Body of pancreas (tissue), 4 donors: ENCODE results near the gene TBX20.

ENCODE experiments used
- POLR2A ChIP-seq, 3 donors: fragments of 450-650 bp; IDR thresholded peaks; one replicate each; pipeline ENCODE4 v1.6.1; 2016; ENCODE audit warnings: antibody characterized with exemption in 3 of 3, mild to moderate bottlenecking in 2 of 3
- TF ChIP-seq, protein P1 (sequence below), 7 experiments: fragments of 450-650 bp in 4 of 7; fragments of 200-600 bp in 3 of 7; sonication (generic) in 3 of 7; IDR thresholded peaks; one replicate each; pipeline ENCODE4 v1.5.1; 2016 to 2019; ENCODE audit warnings: antibody characterized with exemption in 7 of 7

DNA sequence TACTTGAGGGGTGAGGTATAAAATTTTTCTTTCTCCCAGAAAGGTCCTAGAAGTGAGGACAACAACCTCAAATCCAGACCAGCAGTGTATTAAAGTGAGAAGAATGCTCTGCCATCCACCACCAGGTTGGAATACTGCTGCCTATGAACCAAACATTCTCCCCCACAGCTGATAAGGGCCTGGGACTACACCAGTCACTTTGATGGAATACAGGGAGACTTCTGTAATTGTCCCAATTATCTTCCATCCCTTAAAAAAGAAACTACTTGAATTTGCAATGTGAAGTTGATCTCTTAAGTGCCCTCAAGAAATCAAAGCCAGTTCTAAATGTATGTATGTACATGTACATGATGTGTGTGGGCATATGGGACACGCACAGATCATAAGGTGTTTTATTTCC, 3.0 kb downstream of the TBX20 start:
- TF ChIP-seq POLR2A (IDR thresholded peaks at IDR 0.05): no peak
- TF ChIP-seq, protein P1, sequence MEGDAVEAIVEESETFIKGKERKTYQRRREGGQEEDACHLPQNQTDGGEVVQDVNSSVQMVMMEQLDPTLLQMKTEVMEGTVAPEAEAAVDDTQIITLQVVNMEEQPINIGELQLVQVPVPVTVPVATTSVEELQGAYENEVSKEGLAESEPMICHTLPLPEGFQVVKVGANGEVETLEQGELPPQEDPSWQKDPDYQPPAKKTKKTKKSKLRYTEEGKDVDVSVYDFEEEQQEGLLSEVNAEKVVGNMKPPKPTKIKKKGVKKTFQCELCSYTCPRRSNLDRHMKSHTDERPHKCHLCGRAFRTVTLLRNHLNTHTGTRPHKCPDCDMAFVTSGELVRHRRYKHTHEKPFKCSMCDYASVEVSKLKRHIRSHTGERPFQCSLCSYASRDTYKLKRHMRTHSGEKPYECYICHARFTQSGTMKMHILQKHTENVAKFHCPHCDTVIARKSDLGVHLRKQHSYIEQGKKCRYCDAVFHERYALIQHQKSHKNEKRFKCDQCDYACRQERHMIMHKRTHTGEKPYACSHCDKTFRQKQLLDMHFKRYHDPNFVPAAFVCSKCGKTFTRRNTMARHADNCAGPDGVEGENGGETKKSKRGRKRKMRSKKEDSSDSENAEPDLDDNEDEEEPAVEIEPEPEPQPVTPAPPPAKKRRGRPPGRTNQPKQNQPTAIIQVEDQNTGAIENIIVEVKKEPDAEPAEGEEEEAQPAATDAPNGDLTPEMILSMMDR (IDR thresholded peaks at IDR 0.05): no peak
